Measurements from ENCODE around the gene SYPL1. TPM values are rescaled to one million over a fixed set of nuclear protein-coding genes. Genes with fewer than 3 reads are reported as not detected.

SYPL1 gene
- total and polyA plus RNA-seq, 9 of the 15 experiments (the other 6 are each of a cell fraction or from before 2014, with no cell fraction given), result 23.8 to 214 (median 70.2) TPM

DNA sequence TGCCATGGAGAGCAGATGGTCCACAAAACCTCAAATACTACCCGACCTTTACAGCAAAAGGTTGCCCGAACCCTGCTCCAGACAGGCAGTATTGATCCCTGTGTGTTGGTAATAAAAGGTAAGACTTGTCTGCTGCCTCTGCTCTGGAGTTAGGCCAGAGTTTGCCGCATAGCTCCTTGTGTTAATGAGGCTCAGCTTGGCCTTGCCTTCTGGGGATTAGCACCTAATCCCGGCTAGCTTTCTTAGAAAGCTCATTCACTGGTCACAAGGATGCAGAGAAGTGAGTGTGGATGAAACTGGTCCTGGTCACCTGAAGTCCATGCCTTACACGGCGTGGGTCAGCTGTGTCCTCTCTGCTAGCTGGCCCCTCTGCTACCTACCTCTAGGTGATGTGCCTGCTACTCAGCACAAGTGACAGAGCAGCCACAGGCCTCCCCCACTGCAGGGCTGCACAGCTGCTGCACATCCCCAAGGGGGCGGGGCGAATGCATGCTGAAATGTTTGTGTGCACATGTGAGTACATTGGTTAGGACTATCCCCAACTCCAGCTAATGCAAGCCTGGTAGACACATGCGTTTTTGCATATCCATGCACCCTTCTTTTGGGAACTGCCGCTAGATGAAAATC is 31.7 kb upstream of the SYPL1 start:
- Histone ChIP-seq H3K79me2 (ENCODE audit: control insufficient read depth, insufficient read depth, low read length) (no peaks in the 10 kb centered on the region), H3K4me3 (no peak overlapping the region), H2AFZ (ENCODE audit: low read depth, low read length) (no peak overlapping the region), H3K27me3 (ENCODE audit: control insufficient read depth in 2 of 2, insufficient read depth in 2 of 2, low read length in 2 of 2) (peaks cover 40 to 41% of the 10 kb centered on the region in 2 experiments), H3K4me2 (ENCODE audit: insufficient read depth, low read length) (no peak overlapping the region), H3K9me1 (ENCODE audit: control insufficient read depth, insufficient read depth, low read length) (no peaks in the 10 kb centered on the region), H3K9ac (ENCODE audit: insufficient read depth in 1 of 2, low read depth in 2 of 2, low read length in 2 of 2) (no peak overlapping the region), H4K20me1 (replicated peaks; ENCODE audit: control insufficient read depth, insufficient read depth, low read length) (0 out of 2 replicates have a peak, but pooled peaks cover 7% of the 10 kb centered on the region), H3K36me3 (ENCODE audit: control insufficient read depth, insufficient read depth, low read length) (no peaks in the 10 kb centered on the region), H3K27ac (ENCODE audit: extremely low read depth, low read depth, low read length) (no peak overlapping the region), H3K9me3 (replicated peaks; ENCODE audit: control insufficient read depth, insufficient read depth, low read depth, low read length) (no peaks in the 10 kb centered on the region), H3K4me1 (replicated peaks in 1 of 2; ENCODE audit: control insufficient read depth in 2 of 2, insufficient read depth in 2 of 2, low read length in 2 of 2) (no peaks in the 10 kb centered on the region)
- no peak for FAIRE-seq
- POLR2A ChIA-PET, result interaction anchor here (0.6 to 1.2 kb wide), 3 partner anchors 10 to 25 kb away, joined by 3 read pairs; no protein-coding TSS in a partner anchor
- WGBS (ENCODE audit: insufficient coverage, low coverage, missing lambda C conversion rate), result 7% methylated on average over 10 of the region's 10 CpGs
- CTCF ChIA-PET (ENCODE audit: low intra/inter-chr PET ratio), result no interaction called here
- TF ChIP-seq ZBTB17 (CRISPR knock-in tag; IDR thresholded peaks at IDR 0.05) (no peak), MCM7 (IDR thresholded peaks at IDR 0.05) (no peak), TEAD2 (tag; IDR thresholded peaks at IDR 0.05) (no peak), NFRKB (IDR thresholded peaks at IDR 0.05; ENCODE audit: low read depth) (no peak)
- TF ChIP-seq, protein P1, sequence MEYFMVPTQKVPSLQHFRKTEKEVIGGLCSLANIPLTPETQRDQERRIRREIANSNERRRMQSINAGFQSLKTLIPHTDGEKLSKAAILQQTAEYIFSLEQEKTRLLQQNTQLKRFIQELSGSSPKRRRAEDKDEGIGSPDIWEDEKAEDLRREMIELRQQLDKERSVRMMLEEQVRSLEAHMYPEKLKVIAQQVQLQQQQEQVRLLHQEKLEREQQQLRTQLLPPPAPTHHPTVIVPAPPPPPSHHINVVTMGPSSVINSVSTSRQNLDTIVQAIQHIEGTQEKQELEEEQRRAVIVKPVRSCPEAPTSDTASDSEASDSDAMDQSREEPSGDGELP (CRISPR knock-in tag; IDR thresholded peaks at IDR 0.05; ENCODE audit: borderline replicate concordance), result peak; percentile 48; the same call in 1 of the 2 replicates
- no TSS peak for BruUV-seq (replicated peaks)
- DNase-seq (ENCODE audit: extremely low read depth in 1 of 4, low spot score in 3 of 4), result peak in 3 of 4 experiments; percentile 30 to 35 (median 31)
- intact Hi-C loops (cut with micrococcal nuclease), result no loop called here
- in situ Hi-C loops (cut with MboI), result no loop called here
- ATAC-seq, result peak; percentile 62

Measured in K562 (cell line).